H9 (cell line): Measurements from ENCODE around the gene TATDN2. TPM values are rescaled to one million over a fixed set of nuclear protein-coding genes. Genes with fewer than 3 reads are reported as not detected.

Experiments
- DNase-seq: peaks from one replicate; pipeline ENCODE4 v3.0.0-alpha.2; 2017
- H2AFZ ChIP-seq: one replicate; pipeline ENCODE4 v1.6.1; 2013; ENCODE audit warnings: mild to moderate bottlenecking, low read length, control low read depth, moderate library complexity
- H2AK5ac ChIP-seq: 2 replicates; pipeline ENCODE4 v1.6.1; 2013; ENCODE audit warnings: low read length, control low read depth, mixed read lengths; ENCODE audit not compliant: insufficient read length
- H2BK120ac ChIP-seq: one replicate; pipeline ENCODE4 v1.6.1; 2013; ENCODE audit warnings: low read depth, mild to moderate bottlenecking, low read length, control low read depth, inconsistent platforms; ENCODE audit not compliant: poor library complexity, severe bottlenecking
- H2BK12ac ChIP-seq: 2 replicates; pipeline ENCODE4 v1.6.1; 2013; ENCODE audit warnings: low read length, control low read depth, mixed read lengths, low read depth; ENCODE audit not compliant: insufficient read length
- H2BK15ac ChIP-seq: 2 replicates; pipeline ENCODE4 v1.6.1; 2013; ENCODE audit warnings: low read depth, low read length, control low read depth
- H2BK20ac ChIP-seq: one replicate; pipeline ENCODE4 v1.6.1; 2013; ENCODE audit warnings: low read depth, mild to moderate bottlenecking, low read length, control low read depth, inconsistent platforms; ENCODE audit not compliant: poor library complexity, severe bottlenecking
- H2BK5ac ChIP-seq: 2 replicates; pipeline ENCODE4 v1.6.1; 2013; ENCODE audit warnings: low read length, control low read depth, mixed read lengths; ENCODE audit not compliant: insufficient read length
- H3K14ac ChIP-seq: 2 replicates; pipeline ENCODE4 v1.6.1; 2013; ENCODE audit warnings: low read length, control low read depth; ENCODE audit not compliant: insufficient read depth
- H3K18ac ChIP-seq: 2 replicates; pipeline ENCODE4 v1.6.1; 2013; ENCODE audit warnings: low read depth, mild to moderate bottlenecking, mixed read lengths, low read length, control low read depth; ENCODE audit not compliant: insufficient read length
- H3K23ac ChIP-seq: 2 replicates; pipeline ENCODE4 v1.6.1; 2013; ENCODE audit warnings: low read length, control low read depth, mixed read lengths, low read depth; ENCODE audit not compliant: insufficient read length
- H3K23me2 ChIP-seq: 2 replicates; pipeline ENCODE4 v1.6.1; 2013; ENCODE audit warnings: low read depth, mild to moderate bottlenecking, mixed read lengths, low read length, control low read depth; ENCODE audit not compliant: insufficient read length, poor library complexity, severe bottlenecking
- H3K27ac ChIP-seq: 2 replicates; pipeline ENCODE4 v1.5.1; 2013; ENCODE audit warnings: low read length, control low read depth, mixed read lengths, low read depth; ENCODE audit not compliant: insufficient read length
- H3K27me3 ChIP-seq: 2 replicates; pipeline ENCODE4 v1.6.1; 2013; ENCODE audit warnings: low read length, control low read depth, inconsistent platforms; ENCODE audit not compliant: insufficient read depth
- H3K4ac ChIP-seq: 2 replicates; pipeline ENCODE4 v1.6.1; 2013; ENCODE audit warnings: low read depth, mild to moderate bottlenecking, control low read depth, inconsistent platforms, low read length, moderate library complexity
- H3K4me1 ChIP-seq: 2 replicates; pipeline ENCODE4 v1.6.1; 2013; ENCODE audit warnings: low read length, control low read depth, inconsistent platforms; ENCODE audit not compliant: insufficient read depth
- H3K4me2 ChIP-seq: 2 replicates; pipeline ENCODE4 v1.6.1; 2013; ENCODE audit warnings: low read length, control low read depth, mixed read lengths; ENCODE audit not compliant: insufficient read length, insufficient read depth
- H3K56ac ChIP-seq: 2 replicates; pipeline ENCODE4 v1.6.1; 2013; ENCODE audit warnings: low read depth, mild to moderate bottlenecking, mixed read lengths, low read length, control low read depth; ENCODE audit not compliant: insufficient read length
- H3K79me1 ChIP-seq: 2 replicates; pipeline ENCODE4 v1.6.1; 2013; ENCODE audit warnings: low read depth, mild to moderate bottlenecking, moderate library complexity, low read length, control low read depth, inconsistent platforms; ENCODE audit not compliant: insufficient read depth, poor library complexity, severe bottlenecking
- H3K79me2 ChIP-seq: 2 replicates; pipeline ENCODE4 v1.6.1; 2013; ENCODE audit warnings: low read length, control low read depth, inconsistent platforms; ENCODE audit not compliant: insufficient read depth
- H3K9ac ChIP-seq: 2 replicates; pipeline ENCODE4 v1.6.1; 2013; ENCODE audit warnings: low read length, control low read depth, mixed read lengths; ENCODE audit not compliant: insufficient read length; ENCODE audit errors: extremely low read depth
- H3K9me3 ChIP-seq: one replicate; pipeline ENCODE4 v1.6.1; 2013; ENCODE audit warnings: low read depth, low read length, inconsistent platforms; ENCODE audit not compliant: control insufficient read depth
- H3T11ph ChIP-seq: one replicate; pipeline ENCODE4 v1.6.1; 2013; ENCODE audit warnings: mild to moderate bottlenecking, low read length, control low read depth, inconsistent platforms
- H4K20me1 ChIP-seq: one replicate; pipeline ENCODE4 v1.6.1; 2013; ENCODE audit not compliant: control insufficient read depth, insufficient read length, insufficient read depth
- H4K5ac ChIP-seq: 2 replicates; pipeline ENCODE4 v1.6.1; 2013; ENCODE audit warnings: low read depth, mild to moderate bottlenecking, mixed read lengths, low read length, control low read depth; ENCODE audit not compliant: insufficient read length
- H4K8ac ChIP-seq: replicated peaks from 2 replicates; pipeline ENCODE4 v1.6.1; 2013; ENCODE audit warnings: low read length, control low read depth, mixed read lengths, low read depth; ENCODE audit not compliant: insufficient read length
- H4K91ac ChIP-seq: 2 replicates; pipeline ENCODE4 v1.6.1; 2013; ENCODE audit warnings: low read depth, mild to moderate bottlenecking, moderate library complexity, mixed read lengths, low read length, control low read depth; ENCODE audit not compliant: insufficient read length
- H3K27ac Mint-ChIP-seq, 3 experiments: 2 replicates in 2 of 3; 3 replicates in 1 of 3; pipeline ENCODE4 v1.8.0; 2020 to 2021; ENCODE audit warnings: mixed read lengths in 3 of 3, mild to moderate bottlenecking in 1 of 3, moderate library complexity in 1 of 3
- H3K27me3 Mint-ChIP-seq: 2 replicates; pipeline ENCODE4 v1.8.0; 2021; ENCODE audit warnings: low read depth, mild to moderate bottlenecking, moderate library complexity, mixed read lengths
- H3K36me3 Mint-ChIP-seq, 3 experiments: 2 replicates in 2 of 3; 3 replicates in 1 of 3; pipeline ENCODE4 v1.8.0; 2020 to 2021; ENCODE audit warnings: low read depth in 3 of 3, mixed read lengths in 3 of 3; ENCODE audit not compliant: insufficient read depth in 1 of 3
- H3K4me1 Mint-ChIP-seq, 2 experiments: 2 replicates each; pipeline ENCODE4 v1.8.0; 2020; ENCODE audit warnings: mixed read lengths in 2 of 2
- H3K4me3 Mint-ChIP-seq, 2 experiments: 2 replicates in 1 of 2; 3 replicates in 1 of 2; pipeline ENCODE4 v1.8.0; 2020 to 2021; ENCODE audit warnings: mild to moderate bottlenecking in 2 of 2, mixed read lengths in 2 of 2, moderate library complexity in 1 of 2
- H3K9me3 Mint-ChIP-seq, 2 experiments: 2 replicates in 1 of 2; 3 replicates in 1 of 2; pipeline ENCODE4 v1.8.0; 2020; ENCODE audit warnings: mild to moderate bottlenecking in 2 of 2, mixed read lengths in 2 of 2, moderate library complexity in 1 of 2
- CTCF ChIP-seq: fragments of 200-600 bp; sonication (generic); conservative IDR thresholded peaks from 3 replicates; pipeline ENCODE4 v1.8.0; 2021; ENCODE audit warnings: antibody characterized with exemption, mild to moderate bottlenecking
- WGBS: extraction: QIAGEN DNeasy Blood & Tissue Kit; methylation state at CpG from one replicate; pipeline ENCODE4 v1.1.7; 2013; ENCODE audit warnings: missing lambda C conversion rate, low lambda C conversion rate, mixed read lengths; ENCODE audit not compliant: insufficient read length; ENCODE audit errors: extremely low coverage; 5-methylcytosine and 5-hydroxymethylcytosine counted together
- total RNA-seq: library from RNA; stranded (reverse); gene quantifications from 2 replicates; pipeline ENCODE4 v1.2.1, GENCODE V29; 2021

The TATDN2 gene
- total RNA-seq, 1 experiment from 2014 or later = 34.4 TPM

- H3K4me2 ChIP-seq = no peak overlapping the region
- WGBS = no CpG with 5 or more reads among the region's 1 CpG
- H4K5ac ChIP-seq = no peak overlapping the region
- H3K14ac ChIP-seq = no peak overlapping the region
- no peak overlapping the region for H2AFZ ChIP-seq
- no peak overlapping the region for H3K18ac ChIP-seq
- H3K4ac ChIP-seq = no peak overlapping the region
- H3K4me3 Mint-ChIP-seq = no peak overlapping the region
- peaks cover 14 to 63% (median 37%) of the 10 kb centered on the region in 3 experiments; a peak in 6 of 7 replicates for H3K36me3 Mint-ChIP-seq
- no peaks in the 10 kb centered on the region for H4K20me1 ChIP-seq
- H3K9me3 ChIP-seq = no peaks in the 10 kb centered on the region
- H2BK5ac ChIP-seq = no peak overlapping the region
- peaks cover 0 to 2% of the 10 kb centered on the region in 2 experiments; a peak in 1 of 4 replicates for H3K4me1 Mint-ChIP-seq
- no peak overlapping the region for H3K56ac ChIP-seq
- no peak overlapping the region for H2AK5ac ChIP-seq
- no peak overlapping the region for H3K27ac ChIP-seq
- H3K27me3 ChIP-seq = no peaks in the 10 kb centered on the region
- H3K4me1 ChIP-seq = no peaks in the 10 kb centered on the region
- H3K27ac Mint-ChIP-seq = no peak overlapping the region
- no peak overlapping the region for H2BK120ac ChIP-seq
- no peaks in the 10 kb centered on the region; the same call in 1 of the 2 replicates for H3K27me3 Mint-ChIP-seq
- H3K79me2 ChIP-seq = peaks cover 8% of the 10 kb centered on the region; the same call in 1 of the 2 replicates
- peaks cover 4% of the 10 kb centered on the region for H3K79me1 ChIP-seq
- no peak overlapping the region for H3T11ph ChIP-seq
- no peak for TF ChIP-seq CTCF
- H3K23ac ChIP-seq = no peak overlapping the region
- DNase-seq = no peak
- H2BK15ac ChIP-seq = no peak overlapping the region
- no peak overlapping the region for H3K9ac ChIP-seq
- no peak overlapping the region for H2BK12ac ChIP-seq
- no peak overlapping the region for H2BK20ac ChIP-seq
- H3K23me2 ChIP-seq = no peaks in the 10 kb centered on the region
- no peak overlapping the region for H4K91ac ChIP-seq
- H3K9me3 Mint-ChIP-seq = no peaks in the 10 kb centered on the region
- no peak overlapping the region for H4K8ac ChIP-seq
Observed at GRCh38 chr3:10273702-10274305, 25.5 kb downstream of the TATDN2 start.
